Osteocyte (in vitro differentiated cells): Measurements from ENCODE around the gene CDC42BPB. TPM values are rescaled to one million over a fixed set of nuclear protein-coding genes. Genes with fewer than 3 reads are reported as not detected.
"Not testable (repeated sequence)": the region's sequence is repeated elsewhere in the genome, so short reads cannot be mapped to it uniquely, and the experiment has no call there.

Experiments
- DNase-seq: peaks from one replicate; pipeline ENCODE4 v3.0.0; 2021; ENCODE audit warnings: mixed read lengths; ENCODE audit not compliant: unreplicated experiment; ENCODE audit errors: extremely low spot score
- H3K27ac Mint-ChIP-seq: one replicate; pipeline ENCODE4 v1.8.0; 2021; ENCODE audit warnings: mild to moderate bottlenecking, mixed read lengths; ENCODE audit not compliant: unreplicated experiment
- H3K27me3 Mint-ChIP-seq: one replicate; pipeline ENCODE4 v1.8.0; 2021; ENCODE audit warnings: mixed read lengths; ENCODE audit not compliant: unreplicated experiment
- H3K36me3 Mint-ChIP-seq: one replicate; pipeline ENCODE4 v1.8.0; 2021; ENCODE audit warnings: mixed read lengths; ENCODE audit not compliant: unreplicated experiment
- H3K4me1 Mint-ChIP-seq: one replicate; pipeline ENCODE4 v1.8.0; 2021; ENCODE audit warnings: mixed read lengths; ENCODE audit not compliant: unreplicated experiment
- H3K4me3 Mint-ChIP-seq: one replicate; pipeline ENCODE4 v1.8.0; 2021; ENCODE audit warnings: mild to moderate bottlenecking, moderate library complexity, mixed read lengths; ENCODE audit not compliant: unreplicated experiment
- H3K9me3 Mint-ChIP-seq: one replicate; pipeline ENCODE4 v1.8.0; 2021; ENCODE audit warnings: mixed read lengths; ENCODE audit not compliant: unreplicated experiment
- CTCF ChIP-seq: fragments of 200-600 bp; sonication (generic); IDR thresholded peaks from 2 replicates; pipeline ENCODE4 v1.5.0; 2021; ENCODE audit warnings: antibody characterized with exemption, mild to moderate bottlenecking, moderate library complexity
- total RNA-seq: library from RNA; stranded (reverse); gene quantifications from 2 replicates; pipeline ENCODE4 v1.2.1, GENCODE V29; 2021

CDC42BPB gene
- total RNA-seq, 1 donor from 2014 or later, result 99.0 TPM

DNA sequence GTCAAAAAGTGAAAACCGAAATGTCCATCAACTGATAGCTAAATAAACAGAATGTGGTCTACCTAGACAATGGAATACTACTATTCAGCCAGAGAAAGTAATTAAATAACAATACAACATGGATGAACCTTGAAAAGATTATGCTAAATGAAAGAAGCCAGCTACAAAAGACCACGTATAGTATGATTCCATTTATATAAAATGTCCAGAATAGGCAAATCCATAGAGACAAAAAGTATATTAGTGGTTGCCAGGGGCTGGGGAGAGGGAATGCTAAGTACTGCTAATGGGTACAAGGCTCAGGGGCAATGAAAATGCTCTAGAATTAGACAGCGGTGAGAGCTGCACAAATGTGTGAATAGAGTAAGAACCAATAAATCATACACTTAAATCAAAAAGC is 29.9 kb downstream of the CDC42BPB start:
- Mint-ChIP-seq H3K36me3 (no peaks in the 10 kb centered on the region), H3K4me1 (peaks cover 37% of the 10 kb centered on the region), H3K4me3 (no peak overlapping the region), H3K9me3 (no peaks in the 10 kb centered on the region), H3K27ac (no peak overlapping the region), H3K27me3 (no peaks in the 10 kb centered on the region)
- no peak for TF ChIP-seq CTCF
- no peak for DNase-seq

GRCh38 chr14:103026988-103027387 is 30.4 kb downstream of the CDC42BPB start:
- no peak overlapping the region for H3K4me3 Mint-ChIP-seq
- TF ChIP-seq CTCF, result no peak
- H3K4me1 Mint-ChIP-seq, result peaks cover 40% of the 10 kb centered on the region

DNA sequence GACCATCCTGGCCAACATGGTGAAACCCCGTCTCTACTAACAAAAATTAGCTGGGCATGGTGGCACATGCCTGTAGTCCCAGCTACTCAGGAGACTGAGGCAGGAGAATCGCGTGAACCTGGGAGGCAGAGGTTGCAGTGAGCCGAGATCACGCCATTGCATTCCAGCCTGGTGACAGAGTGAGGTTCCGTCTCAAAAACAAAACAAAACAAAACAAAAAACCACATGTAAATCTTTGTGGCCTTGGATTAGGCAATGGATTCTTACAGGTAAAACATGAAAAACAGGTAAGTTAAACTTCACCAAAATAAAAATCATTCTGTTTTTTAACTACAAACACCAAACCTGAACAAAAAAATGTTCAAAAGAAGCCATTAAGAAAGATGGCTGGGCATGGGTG is 31.2 kb downstream of the CDC42BPB start:
- H3K27me3 Mint-ChIP-seq, H3K27ac Mint-ChIP-seq, H3K4me3 Mint-ChIP-seq, H3K9me3 Mint-ChIP-seq, H3K36me3 Mint-ChIP-seq, DNase-seq: not testable (repeated sequence)
- H3K4me1 Mint-ChIP-seq, result peaks cover 42% of the 10 kb centered on the region

More at GRCh38 chr14:103026988-103027387, 30.4 kb downstream of the CDC42BPB start:
- no peaks in the 10 kb centered on the region for H3K27me3 Mint-ChIP-seq
- DNase-seq, result no peak
- no peak overlapping the region for H3K27ac Mint-ChIP-seq
- H3K36me3 Mint-ChIP-seq, result no peaks in the 10 kb centered on the region
- H3K9me3 Mint-ChIP-seq, result no peaks in the 10 kb centered on the region

- Mint-ChIP-seq H3K27me3 (no peaks in the 10 kb centered on the region), H3K36me3 (peaks cover 3% of the 10 kb centered on the region), H3K4me3 (peak overlapping the region; percentile 66), H3K4me1 (peaks cover 47% of the 10 kb centered on the region), H3K27ac (peak overlapping the region; percentile 98), H3K9me3 (no peaks in the 10 kb centered on the region)
- no peak for TF ChIP-seq CTCF
- DNase-seq, result no peak
These were observed 33.4 kb downstream of the CDC42BPB start for GRCh38 chr14:103023881-103024473.

GRCh38 chr14:103022685-103023044 is 34.7 kb downstream of the CDC42BPB start:
- Mint-ChIP-seq H3K27me3 (no peaks in the 10 kb centered on the region), H3K36me3 (peaks cover 3% of the 10 kb centered on the region), H3K4me3 (peak overlapping the region; percentile 49), H3K9me3 (no peaks in the 10 kb centered on the region), H3K27ac (peak overlapping the region; percentile 94), H3K4me1 (peaks cover 57% of the 10 kb centered on the region)
- DNase-seq, result no peak
- peak; percentile 33 for TF ChIP-seq CTCF
